SH-SY5Y (cell line): ENCODE results near the gene DNAH2.

ENCODE experiments used
- GATA2 ChIP-seq: IDR thresholded peaks from 2 replicates; pipeline ENCODE4 v1.6.1; 2011; ENCODE audit warnings: mild to moderate bottlenecking, low read depth, low read length
- GATA3 ChIP-seq: IDR thresholded peaks from 2 replicates; pipeline ENCODE4 v1.6.1; 2011; ENCODE audit warnings: low read depth, mild to moderate bottlenecking, low read length, moderate library complexity

- TF ChIP-seq GATA2, result no peak
- TF ChIP-seq GATA3, result no peak
These were observed 114.9 kb downstream of the DNAH2 start for GRCh38 chr17:7832431-7832830.
